HG02642 (cell line): Measurements from ENCODE around the gene CEP112.

Source experiments
- ATAC-seq: cut with Tn5 transposase; IDR thresholded peaks from one replicate; pipeline ENCODE4 v1.9.1; 2021; ENCODE audit warnings: mild to moderate bottlenecking; ENCODE audit not compliant: unreplicated experiment, poor library complexity

The CEP112 gene

GRCh38 chr17:65947831-65948230 is 244.1 kb downstream of the CEP112 start:
- no peak for ATAC-seq

DNA sequence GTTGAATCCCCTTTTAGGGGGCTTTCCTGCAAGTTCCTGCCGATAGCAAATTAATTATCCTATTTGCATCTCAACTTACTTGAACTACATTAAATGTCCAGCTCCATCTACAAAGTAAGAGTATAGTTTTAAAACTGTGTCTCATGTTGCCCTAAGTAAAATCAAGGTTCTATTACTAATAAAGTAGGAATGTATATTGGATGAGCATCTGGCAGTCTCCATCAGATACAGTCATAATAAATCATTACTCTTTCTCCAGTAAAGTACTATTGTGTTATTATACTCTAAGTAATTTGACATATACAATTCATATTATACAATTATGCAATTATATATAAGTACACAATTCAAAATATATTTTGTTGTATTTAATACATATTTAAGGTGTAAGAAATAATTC is 249.3 kb downstream of the CEP112 start:
- no peak for ATAC-seq

GRCh38 chr17:65941356-65941899 is 250.5 kb downstream of the CEP112 start:
- no peak for ATAC-seq

DNA sequence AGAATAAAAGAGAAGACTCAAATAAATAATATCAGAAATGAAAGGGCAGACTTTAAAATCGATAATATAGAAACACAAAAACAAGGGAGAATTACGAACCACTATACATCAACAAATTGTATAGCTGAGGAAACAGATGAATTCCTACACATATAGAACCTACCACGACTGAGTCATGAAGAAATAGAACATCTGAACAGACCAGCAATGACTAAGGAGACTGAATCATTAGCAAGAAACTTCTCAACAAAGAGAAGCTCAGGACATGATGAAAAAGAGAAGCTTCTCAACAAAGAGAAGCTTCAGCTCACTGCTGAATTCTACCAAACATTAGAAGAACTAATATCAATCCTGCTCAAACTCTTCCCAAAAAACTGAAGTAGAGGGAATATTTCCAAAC is 255.9 kb downstream of the CEP112 start:
- ATAC-seq: no peak

GRCh38 chr17:65933290-65933689 is 258.6 kb downstream of the CEP112 start:
- ATAC-seq: no peak

GRCh38 chr17:65931246-65932149 is 260.4 kb downstream of the CEP112 start:
- no peak for ATAC-seq

DNA sequence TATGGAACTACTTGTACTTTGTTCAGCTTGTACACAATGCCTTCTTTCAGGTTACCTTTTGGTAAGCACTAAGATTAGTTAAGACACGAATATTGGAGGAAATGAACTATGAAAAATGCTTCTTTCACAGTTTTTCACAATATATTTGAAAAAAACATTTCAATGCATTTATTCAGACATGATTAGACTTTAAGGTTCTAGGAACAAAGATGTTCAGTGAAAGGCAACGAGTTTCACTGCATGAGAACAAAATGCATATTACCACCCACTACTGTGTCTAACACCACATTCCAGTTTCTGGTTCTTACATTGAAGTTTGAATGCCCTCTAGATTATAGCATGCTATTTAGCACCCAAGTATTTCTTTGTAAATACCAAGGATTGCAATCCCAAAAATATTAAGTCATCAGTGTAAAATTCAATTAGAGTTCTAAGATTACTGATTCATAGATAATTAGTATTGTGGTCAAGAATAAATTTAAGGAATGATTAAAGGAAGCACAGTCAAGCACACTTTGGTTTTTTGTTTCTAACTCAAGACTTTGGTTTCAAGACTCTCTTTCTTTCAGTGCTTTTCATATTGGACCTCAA is 261.7 kb downstream of the CEP112 start:
- no peak for ATAC-seq

GRCh38 chr17:65926599-65926998 is 265.3 kb downstream of the CEP112 start:
- no peak for ATAC-seq

- no peak for ATAC-seq
These were observed 266.2 kb downstream of the CEP112 start for GRCh38 chr17:65925606-65926307.

DNA sequence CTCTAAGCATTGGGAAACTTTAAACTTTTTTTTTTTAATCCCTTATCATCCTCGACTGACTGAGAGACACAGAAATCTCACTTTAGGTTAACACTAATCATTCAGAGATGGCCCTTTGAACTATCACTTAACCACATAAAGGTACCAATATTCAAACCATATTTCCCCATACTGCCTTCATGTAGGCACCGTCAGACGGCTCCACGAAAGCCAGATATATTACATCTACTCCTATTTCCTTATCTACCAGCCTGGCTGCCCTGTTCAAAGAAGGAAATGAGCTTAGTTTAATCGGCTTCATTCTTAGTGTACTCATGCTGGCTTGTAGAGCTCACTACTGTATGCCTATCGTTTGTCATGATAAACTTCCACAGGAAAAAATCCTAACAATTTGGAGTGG is 270.9 kb downstream of the CEP112 start:
- ATAC-seq: no peak

DNA sequence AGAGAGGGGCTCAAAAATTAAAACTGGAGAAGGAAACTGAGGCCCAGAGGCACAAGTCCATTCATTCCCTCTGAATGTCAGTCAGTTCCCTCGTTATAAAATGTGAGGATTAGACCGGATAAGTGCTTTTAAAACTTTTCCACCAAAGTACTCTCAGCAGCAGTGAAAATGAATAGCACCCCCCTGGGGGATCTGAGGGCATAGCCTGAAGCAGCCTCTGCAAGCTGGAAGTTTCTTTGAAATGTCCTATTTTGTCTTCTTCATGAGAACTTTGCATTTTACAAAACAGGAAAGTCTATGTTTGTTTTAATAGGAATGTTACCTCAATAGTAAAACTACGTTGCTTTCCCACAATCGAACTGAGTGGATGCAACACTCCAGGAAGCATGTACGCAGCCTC is 273.0 kb downstream of the CEP112 start:
- no peak for ATAC-seq

GRCh38 chr17:65918500-65918899 is 273.4 kb downstream of the CEP112 start:
- ATAC-seq: no peak

DNA sequence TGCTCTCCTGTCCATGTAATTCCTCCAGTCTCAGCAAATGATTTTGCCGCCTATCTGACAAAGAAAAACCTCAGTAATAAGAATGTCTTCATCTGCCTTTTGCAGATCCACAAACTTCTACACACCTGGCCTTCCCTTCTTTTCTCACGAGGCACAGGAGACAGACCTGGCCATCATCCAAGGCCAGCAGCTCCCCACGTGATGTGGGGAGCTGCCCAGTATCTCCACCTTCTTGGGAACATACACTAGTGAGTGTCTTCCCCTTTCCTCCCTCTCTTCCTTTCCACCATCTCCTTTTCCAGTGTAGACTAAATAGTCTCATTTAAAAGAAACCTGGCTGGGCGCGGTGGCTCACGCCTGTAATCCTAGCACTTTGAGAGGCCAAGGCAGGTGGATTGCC is 274.4 kb downstream of the CEP112 start:
- no peak for ATAC-seq

- ATAC-seq: no peak
These were observed 275.5 kb downstream of the CEP112 start for GRCh38 chr17:65916425-65916824.

DNA sequence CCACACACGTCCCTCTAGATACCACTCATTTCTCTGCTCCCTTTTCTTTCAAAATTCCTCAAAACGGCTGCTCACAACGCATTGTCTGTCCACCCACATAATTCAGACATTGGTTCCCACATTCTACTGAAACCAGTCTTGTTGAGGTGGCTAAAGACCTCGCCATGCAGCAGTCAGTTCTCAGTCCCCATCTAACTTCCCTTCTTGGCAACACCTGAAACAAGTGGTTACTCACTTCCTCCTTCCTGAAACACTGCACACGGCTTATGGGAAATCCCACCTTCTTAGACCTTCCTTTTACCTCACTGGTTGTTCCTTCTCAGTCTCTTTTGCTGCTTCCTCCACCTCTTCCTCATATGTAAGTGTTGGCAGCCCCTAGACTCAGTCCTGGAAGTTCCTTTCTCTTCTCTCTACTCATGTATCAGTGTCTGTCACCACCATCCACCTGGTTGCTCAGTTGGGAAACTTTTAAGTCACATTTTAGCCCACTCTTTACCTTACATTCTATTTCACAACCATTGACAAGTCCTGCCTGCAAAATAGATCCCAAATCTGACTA is 277.1 kb downstream of the CEP112 start:
- peak; percentile 95 for ATAC-seq

DNA sequence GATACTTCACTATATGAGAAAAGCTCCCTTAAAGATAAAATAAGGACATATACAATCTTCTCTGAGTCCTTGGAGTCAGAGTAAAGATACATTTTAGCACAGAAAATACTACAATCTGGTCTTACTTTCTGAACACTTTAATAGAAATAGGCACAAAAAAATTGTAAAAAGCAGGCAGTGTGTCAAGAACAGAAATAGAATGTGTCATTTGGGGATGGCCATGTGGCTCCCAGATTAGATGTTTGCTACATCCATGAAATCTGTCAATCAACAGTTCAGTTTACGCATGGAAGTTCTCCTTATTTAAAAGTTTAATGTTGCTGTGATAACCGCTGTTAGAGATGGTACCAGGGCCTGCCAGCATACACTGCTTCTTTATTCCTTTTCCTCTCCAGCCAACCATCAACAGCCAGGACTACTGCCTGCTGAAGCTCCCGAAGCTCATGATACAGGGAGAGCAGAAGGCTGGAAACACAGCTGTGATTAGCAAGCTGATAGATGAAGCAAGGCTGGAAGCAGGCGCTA is 278.5 kb downstream of the CEP112 start:
- ATAC-seq: no peak

DNA sequence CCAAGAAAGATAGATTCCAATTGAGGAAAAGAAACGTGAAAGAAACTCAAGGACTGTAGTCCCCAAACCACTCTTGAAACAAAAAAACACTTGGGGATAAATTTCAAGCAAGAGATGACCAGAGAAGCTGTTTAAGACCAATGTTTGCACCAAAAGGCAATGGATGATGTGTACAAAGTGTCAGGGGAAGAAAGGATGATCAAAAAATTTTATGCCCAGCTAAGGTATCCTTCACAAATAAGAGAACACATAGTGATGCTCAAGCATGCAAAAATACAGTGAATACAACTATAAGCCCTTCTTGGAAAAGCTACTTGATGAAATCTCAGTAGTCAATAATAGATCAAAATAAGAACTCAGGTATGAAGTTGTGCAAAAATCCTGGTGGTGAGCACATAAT is 281.1 kb downstream of the CEP112 start:
- ATAC-seq: no peak

DNA sequence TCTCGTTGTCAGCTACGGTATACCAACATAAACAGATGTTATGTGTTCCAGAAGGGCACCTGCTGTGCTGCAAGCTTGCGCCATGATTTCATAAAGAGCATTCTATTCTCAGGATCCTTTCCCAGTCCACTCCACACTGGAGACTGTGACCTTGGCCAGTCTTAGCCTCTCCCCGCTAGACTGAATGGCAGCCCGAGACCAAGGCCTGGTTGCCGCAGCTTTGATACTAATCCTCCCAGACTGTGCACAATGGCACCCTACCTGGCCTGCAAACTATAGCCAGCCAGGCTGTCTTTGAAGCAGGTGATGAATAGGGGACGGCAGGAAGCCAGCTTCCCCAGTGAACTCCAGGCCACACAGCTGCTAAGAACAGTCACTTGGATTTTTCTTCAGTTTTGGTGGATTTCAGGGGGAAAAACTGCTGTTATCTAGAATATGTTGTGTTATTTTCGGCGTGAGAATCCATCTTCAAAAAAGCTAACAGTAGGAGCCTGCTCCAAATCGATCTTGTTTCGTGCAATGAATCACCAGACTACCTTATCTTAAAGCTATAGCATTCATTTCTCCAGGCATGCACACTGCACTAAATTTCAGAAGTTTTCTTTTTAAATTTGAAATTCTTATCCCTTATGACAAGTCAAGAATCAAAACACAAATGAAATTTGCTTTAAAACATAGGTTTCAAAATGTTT is 289.0 kb downstream of the CEP112 start:
- ATAC-seq: no peak

GRCh38 chr17:65902155-65902554 is 289.8 kb downstream of the CEP112 start:
- no peak for ATAC-seq

GRCh38 chr17:65901394-65901793 is 290.5 kb downstream of the CEP112 start:
- no peak for ATAC-seq
